Panc1 (cell line): ENCODE measurements around the gene MAPKAP1. TPM values are rescaled to one million over a fixed set of nuclear protein-coding genes. Genes with fewer than 3 reads are reported as not detected.

Source experiments
- ATAC-seq: fragments of 200-7000 bp; cut with Tn5 transposase; 2 replicates; pipeline ENCODE4 v1.9.1; 2020; ENCODE audit warnings: mild to moderate bottlenecking, moderate library complexity
- BruUV-seq: library from RNA; stranded (reverse); fragments of 400-500 nt; replicated peaks from 2 replicates; lab custom pipeline; 2021; lab: Mats Ljungman, UMichigan
- CTCF ChIA-PET: fragments of 300-600 bp; sonication (Branson Sonifier 250); formaldehyde crosslinking; loops from one replicate; lab custom pipeline; 2022; ENCODE audit warnings: antibody characterized with exemption; lab: Charles Lee
- POLR2A ChIA-PET: fragments of 300-600 bp; sonication (Branson Sonifier 250); formaldehyde crosslinking; loops from one replicate; lab custom pipeline; 2022; ENCODE audit warnings: antibody characterized with exemption; lab: Charles Lee
- DNase-seq: peaks from one replicate; pipeline ENCODE4 v3.0.0-alpha.2; 2010; ENCODE audit warnings: low read depth, low spot score
- H3K27ac ChIP-seq: 2 replicates; pipeline ENCODE4 v1.5.1; 2011; ENCODE audit warnings: mild to moderate bottlenecking, low read length, inconsistent platforms
- H3K27me3 ChIP-seq: fragments of 200-500 bp; sonication (Bioruptor generic); 2 replicates; pipeline ENCODE4 v1.6.0; 2014; ENCODE audit warnings: low read length, inconsistent platforms; ENCODE audit not compliant: control insufficient read depth, insufficient read depth
- H3K36me3 ChIP-seq: fragments of 200-500 bp; sonication (Bioruptor generic); 2 replicates; pipeline ENCODE4 v1.5.1; 2014; ENCODE audit warnings: inconsistent platforms, mild to moderate bottlenecking, low read length, moderate library complexity; ENCODE audit not compliant: control insufficient read depth, insufficient read depth
- H3K4me1 ChIP-seq: 2 replicates; pipeline ENCODE4 v1.5.1; 2011; ENCODE audit warnings: inconsistent platforms, mild to moderate bottlenecking, low read length, moderate library complexity; ENCODE audit not compliant: control insufficient read depth, insufficient read depth
- H3K4me3 ChIP-seq, 2 experiments: 2 replicates each; pipeline ENCODE4 v1.5.1; 2011 to 2012; ENCODE audit warnings: low read depth in 2 of 2, low read length in 2 of 2, mild to moderate bottlenecking in 2 of 2, inconsistent platforms in 1 of 2, moderate library complexity in 1 of 2
- H3K9me3 ChIP-seq: fragments of 200-500 bp; sonication (Bioruptor generic); 2 replicates; pipeline ENCODE4 v1.5.1; 2014; ENCODE audit warnings: low read depth, mild to moderate bottlenecking, inconsistent platforms, low read length, moderate library complexity; ENCODE audit not compliant: control insufficient read depth, insufficient read depth
- CTCF ChIP-seq: fragments of 450-650 bp; IDR thresholded peaks from 2 replicates; pipeline ENCODE4 v1.5.1; 2017; ENCODE audit warnings: mild to moderate bottlenecking
- POLR2AphosphoS5 ChIP-seq: IDR thresholded peaks from 2 replicates; pipeline ENCODE4 v1.6.1; 2012; ENCODE audit warnings: mild to moderate bottlenecking, low read depth, low read length, moderate library complexity
- REST ChIP-seq, 2 experiments: IDR thresholded peaks; 2 replicates each; pipeline ENCODE4 v1.6.1; 2011 to 2012; ENCODE audit warnings: low read depth in 2 of 2, control low read depth in 1 of 2, low read length in 1 of 2, mild to moderate bottlenecking in 1 of 2, moderate library complexity in 1 of 2; ENCODE audit not compliant: insufficient read depth in 1 of 2
- SIN3A ChIP-seq: IDR thresholded peaks from 2 replicates; pipeline ENCODE4 v1.6.1; 2012; ENCODE audit warnings: low read depth, mild to moderate bottlenecking, low read length, moderate library complexity, borderline replicate concordance; ENCODE audit not compliant: insufficient read depth
- TCF7L2 ChIP-seq: IDR thresholded peaks from 2 replicates; pipeline ENCODE4 v1.6.1; 2011; ENCODE audit warnings: mild to moderate bottlenecking, low read depth, low read length, inconsistent platforms
- in situ Hi-C: cut with HindIII; loops from 2 replicates; pipeline ENCODE4 v1.10.0; 2016; ENCODE audit warnings: low sequenced_read_pairs, low pct_unique_long_range_greater_than_20kb
- intact Hi-C: fragments of 100-400 bp; cut with micrococcal nuclease; formaldehyde crosslinking; loops from one replicate; pipeline ENCODE4 v1.10.0; 2022; ENCODE audit not compliant: unreplicated experiment
- total RNA-seq: library from RNA; stranded (reverse); gene quantifications from one replicate; pipeline ENCODE4 v1.2.1, GENCODE V29; 2021; ENCODE audit not compliant: unreplicated experiment

Gene MAPKAP1
- total RNA-seq, 1 experiment from 2014 or later, result 72.7 TPM

GRCh38 chr9:125509476-125509875 lies 197.5 kb downstream of the MAPKAP1 start:
- H3K27ac ChIP-seq, result no peak overlapping the region
- CTCF ChIA-PET, result no interaction called here
- in situ Hi-C loops, result no loop called here
- TF ChIP-seq TCF7L2 (no peak), REST (IDR thresholded peaks at IDR 0.05; ENCODE audit: insufficient read depth in 1 of 2, low read depth in 2 of 2, low read length in 1 of 2) (no peak), CTCF (no peak), POLR2AphosphoS5 (no peak), SIN3A (no peak)
- POLR2A ChIA-PET, result no interaction called here
- H3K4me1 ChIP-seq, result peaks cover 19% of the 10 kb centered on the region
- no TSS peak for BruUV-seq
- no peaks in the 10 kb centered on the region for H3K36me3 ChIP-seq
- H3K27me3 ChIP-seq, result no peaks in the 10 kb centered on the region
- H3K9me3 ChIP-seq, result no peaks in the 10 kb centered on the region
- DNase-seq (no peak), ATAC-seq (no peak)
- H3K4me3 ChIP-seq, result no peak overlapping the region
- intact Hi-C loops, result no loop called here

- no peak for ATAC-seq
- Histone ChIP-seq H3K9me3 (no peaks in the 10 kb centered on the region), H3K27ac (no peak overlapping the region), H3K27me3 (no peaks in the 10 kb centered on the region), H3K4me3 (no peak overlapping the region), H3K4me1 (peaks cover 8% of the 10 kb centered on the region), H3K36me3 (no peaks in the 10 kb centered on the region)
- intact Hi-C loops, result no loop called here
- no TSS peak for BruUV-seq
- ChIA-PET CTCF (no interaction called here), POLR2A (no interaction called here)
- DNase-seq, result no peak
- TF ChIP-seq TCF7L2 (no peak), SIN3A (no peak), REST (IDR thresholded peaks at IDR 0.05; ENCODE audit: insufficient read depth in 1 of 2, low read depth in 2 of 2, low read length in 1 of 2) (no peak), POLR2AphosphoS5 (no peak), CTCF (no peak)
- in situ Hi-C loops, result no loop called here
These were observed 198.8 kb downstream of the MAPKAP1 start for GRCh38 chr9:125508249-125508648.
